Fibroblast of the aortic adventitia (primary cell): ENCODE results near the gene HES4. TPM values are rescaled to one million over a fixed set of nuclear protein-coding genes. Genes with fewer than 3 reads are reported as not detected.

Experiments used
- DNase-seq: peaks from one replicate; pipeline ENCODE4 v3.0.0-alpha.2; 2010; ENCODE audit warnings: low read depth
- H3K4me3 ChIP-seq: 2 replicates; pipeline ENCODE4 v1.5.1; 2011; ENCODE audit warnings: low read depth, mild to moderate bottlenecking, control low read depth, low read length, moderate library complexity
- total RNA-seq: library from RNA; depleted of rRNA; stranded (reverse); fragments of >200 nt; gene quantifications from 2 replicates; pipeline ENCODE4 v1.2.3, GENCODE V29; 2012; ENCODE audit warnings: low replicate concordance
- TF ChIP-seq, protein P1 (sequence below): IDR thresholded peaks from 2 replicates; pipeline ENCODE4 v1.5.1; 2011; ENCODE audit warnings: mild to moderate bottlenecking, low read length, control low read depth, inconsistent platforms; ENCODE audit not compliant: insufficient read depth

HES4 gene
- total RNA-seq, 1 donor: 0.36 TPM

DNA sequence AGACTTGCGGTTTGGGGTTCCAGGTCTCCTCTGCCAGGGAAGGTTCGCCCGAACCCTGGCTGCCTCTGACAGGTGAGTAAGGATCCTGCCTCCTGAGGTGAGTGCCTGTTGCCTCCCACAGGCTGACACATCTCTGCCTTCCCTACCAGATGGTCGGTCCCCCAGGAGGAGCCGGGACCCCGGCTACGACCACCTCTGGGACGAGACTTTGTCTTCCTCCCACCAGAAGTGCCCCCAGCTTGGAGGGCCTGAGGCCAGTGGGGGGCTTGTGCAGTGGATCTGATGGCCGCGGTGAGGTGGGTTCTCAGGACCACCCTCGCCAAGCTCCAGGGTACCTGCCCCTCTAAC is 25.6 kb downstream of the HES4 start:
- no peak for DNase-seq
- H3K4me3 ChIP-seq: no peak overlapping the region
- TF ChIP-seq, protein P1, sequence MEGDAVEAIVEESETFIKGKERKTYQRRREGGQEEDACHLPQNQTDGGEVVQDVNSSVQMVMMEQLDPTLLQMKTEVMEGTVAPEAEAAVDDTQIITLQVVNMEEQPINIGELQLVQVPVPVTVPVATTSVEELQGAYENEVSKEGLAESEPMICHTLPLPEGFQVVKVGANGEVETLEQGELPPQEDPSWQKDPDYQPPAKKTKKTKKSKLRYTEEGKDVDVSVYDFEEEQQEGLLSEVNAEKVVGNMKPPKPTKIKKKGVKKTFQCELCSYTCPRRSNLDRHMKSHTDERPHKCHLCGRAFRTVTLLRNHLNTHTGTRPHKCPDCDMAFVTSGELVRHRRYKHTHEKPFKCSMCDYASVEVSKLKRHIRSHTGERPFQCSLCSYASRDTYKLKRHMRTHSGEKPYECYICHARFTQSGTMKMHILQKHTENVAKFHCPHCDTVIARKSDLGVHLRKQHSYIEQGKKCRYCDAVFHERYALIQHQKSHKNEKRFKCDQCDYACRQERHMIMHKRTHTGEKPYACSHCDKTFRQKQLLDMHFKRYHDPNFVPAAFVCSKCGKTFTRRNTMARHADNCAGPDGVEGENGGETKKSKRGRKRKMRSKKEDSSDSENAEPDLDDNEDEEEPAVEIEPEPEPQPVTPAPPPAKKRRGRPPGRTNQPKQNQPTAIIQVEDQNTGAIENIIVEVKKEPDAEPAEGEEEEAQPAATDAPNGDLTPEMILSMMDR: no peak

GRCh38 chr1:973459-974292 is 26.2 kb downstream of the HES4 start:
- DNase-seq: no peak
- TF ChIP-seq, protein P1: no peak

GRCh38 chr1:972726-973458 is 27.0 kb downstream of the HES4 start:
- TF ChIP-seq, protein P1: no peak
- no peak for DNase-seq
- H3K4me3 ChIP-seq: no peak overlapping the region

More at GRCh38 chr1:973459-974292, 26.2 kb downstream of the HES4 start:
- H3K4me3 ChIP-seq: no peak overlapping the region

DNA sequence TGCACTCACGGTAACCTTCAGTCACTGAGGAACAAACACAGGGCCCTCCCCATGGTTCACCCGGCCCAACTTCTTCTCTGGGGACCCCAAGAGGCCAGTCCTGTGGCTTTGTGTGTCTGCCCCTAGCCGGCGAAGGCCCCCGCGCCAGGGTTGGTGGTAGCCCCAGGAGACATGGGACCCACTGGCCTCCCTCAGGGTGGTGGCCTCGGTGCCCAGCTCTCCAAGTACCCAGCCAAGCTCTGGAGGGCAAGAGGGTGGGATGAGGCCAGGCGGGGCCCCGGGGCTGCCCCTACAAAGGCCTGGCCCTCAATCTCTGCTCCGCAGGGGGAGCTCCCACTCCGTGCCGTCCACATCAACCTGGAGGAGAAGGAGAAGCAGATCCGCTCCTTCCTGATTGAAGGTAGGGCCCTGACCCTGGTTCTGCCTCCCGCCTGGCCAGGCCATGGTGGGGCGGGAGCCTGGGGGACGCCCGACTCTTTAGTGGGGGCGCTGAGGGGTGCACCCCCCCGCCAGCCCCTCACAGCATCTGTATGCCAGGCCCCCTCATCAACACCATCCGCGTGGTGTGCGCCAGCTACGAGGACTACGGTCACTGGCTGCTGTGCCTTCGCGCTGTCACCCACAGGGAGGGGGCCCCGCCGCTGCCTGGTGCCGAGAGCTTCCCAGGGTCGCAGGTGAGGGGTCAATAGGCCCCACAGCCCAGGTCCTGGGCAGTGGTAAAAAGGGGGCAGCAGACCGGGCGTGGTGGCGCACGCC is 28.0 kb downstream of the HES4 start:
- no peak for DNase-seq
- no peak overlapping the region for H3K4me3 ChIP-seq
- TF ChIP-seq, protein P1: no peak

- TF ChIP-seq, protein P1: no peak
- no peak for DNase-seq
- H3K4me3 ChIP-seq: no peak overlapping the region
These were observed 28.7 kb downstream of the HES4 start for GRCh38 chr1:970973-971730.
